ENCODE data around the gene CYP39A1.

- no peak for TF ChIP-seq POLR2A (IDR thresholded peaks at IDR 0.05)
- TF ChIP-seq, protein P1, sequence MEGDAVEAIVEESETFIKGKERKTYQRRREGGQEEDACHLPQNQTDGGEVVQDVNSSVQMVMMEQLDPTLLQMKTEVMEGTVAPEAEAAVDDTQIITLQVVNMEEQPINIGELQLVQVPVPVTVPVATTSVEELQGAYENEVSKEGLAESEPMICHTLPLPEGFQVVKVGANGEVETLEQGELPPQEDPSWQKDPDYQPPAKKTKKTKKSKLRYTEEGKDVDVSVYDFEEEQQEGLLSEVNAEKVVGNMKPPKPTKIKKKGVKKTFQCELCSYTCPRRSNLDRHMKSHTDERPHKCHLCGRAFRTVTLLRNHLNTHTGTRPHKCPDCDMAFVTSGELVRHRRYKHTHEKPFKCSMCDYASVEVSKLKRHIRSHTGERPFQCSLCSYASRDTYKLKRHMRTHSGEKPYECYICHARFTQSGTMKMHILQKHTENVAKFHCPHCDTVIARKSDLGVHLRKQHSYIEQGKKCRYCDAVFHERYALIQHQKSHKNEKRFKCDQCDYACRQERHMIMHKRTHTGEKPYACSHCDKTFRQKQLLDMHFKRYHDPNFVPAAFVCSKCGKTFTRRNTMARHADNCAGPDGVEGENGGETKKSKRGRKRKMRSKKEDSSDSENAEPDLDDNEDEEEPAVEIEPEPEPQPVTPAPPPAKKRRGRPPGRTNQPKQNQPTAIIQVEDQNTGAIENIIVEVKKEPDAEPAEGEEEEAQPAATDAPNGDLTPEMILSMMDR (IDR thresholded peaks at IDR 0.05), result no peak
Observed at GRCh38 chr6:46676604-46677313, 24.1 kb upstream of the CYP39A1 start.
